OCI-LY7 (cell line): ENCODE measurements around the gene LAMA2.

Experiments used
- CTCF ChIP-seq: fragments of 200-600 bp; sonication (generic); conservative IDR thresholded peaks from 2 replicates; pipeline ENCODE4 v1.5.1; 2014; ENCODE audit warnings: mild to moderate bottlenecking, antibody characterized with exemption, low read length, moderate library complexity, mixed read lengths
- EZH2phosphoT487 ChIP-seq: fragments of 200-600 bp; sonication (generic); IDR thresholded peaks from 2 replicates; pipeline ENCODE4 v1.6.1; 2018; ENCODE audit warnings: low read depth, borderline replicate concordance, mild to moderate bottlenecking, mixed run types, antibody characterized with exemption, low read length, moderate library complexity, mixed read lengths

- no peak for TF ChIP-seq CTCF
- no peak for TF ChIP-seq EZH2phosphoT487
Measured at GRCh38 chr6:129138739-129139405, 255.9 kb downstream of the LAMA2 start.
